HG03378 (cell line): ENCODE results near the gene IQGAP1.
"Not testable (repeated sequence)": the region's sequence is repeated elsewhere in the genome, so short reads cannot be mapped to it uniquely, and the experiment has no call there.

ENCODE experiments used
- ATAC-seq: cut with Tn5 transposase; IDR thresholded peaks from one replicate; pipeline ENCODE4 v1.9.1; 2021; ENCODE audit warnings: mild to moderate bottlenecking, moderate library complexity; ENCODE audit not compliant: unreplicated experiment

Gene IQGAP1

GRCh38 chr15:90407336-90407735, 19.3 kb downstream of the IQGAP1 start:
- no peak for ATAC-seq

- no peak for ATAC-seq
These were observed 19.9 kb downstream of the IQGAP1 start for GRCh38 chr15:90407871-90408317.

- ATAC-seq, result no peak
These were observed 20.6 kb downstream of the IQGAP1 start for GRCh38 chr15:90408657-90409056.

GRCh38 chr15:90409587-90409986, 21.5 kb downstream of the IQGAP1 start:
- not testable (repeated sequence) for ATAC-seq

- not testable (repeated sequence) for ATAC-seq
These were observed 22.3 kb downstream of the IQGAP1 start for GRCh38 chr15:90410316-90410715.

GRCh38 chr15:90411176-90411575, 23.1 kb downstream of the IQGAP1 start:
- no peak for ATAC-seq

- ATAC-seq, result peak; percentile 91
These were observed 24.5 kb downstream of the IQGAP1 start for GRCh38 chr15:90412356-90413194.

DNA sequence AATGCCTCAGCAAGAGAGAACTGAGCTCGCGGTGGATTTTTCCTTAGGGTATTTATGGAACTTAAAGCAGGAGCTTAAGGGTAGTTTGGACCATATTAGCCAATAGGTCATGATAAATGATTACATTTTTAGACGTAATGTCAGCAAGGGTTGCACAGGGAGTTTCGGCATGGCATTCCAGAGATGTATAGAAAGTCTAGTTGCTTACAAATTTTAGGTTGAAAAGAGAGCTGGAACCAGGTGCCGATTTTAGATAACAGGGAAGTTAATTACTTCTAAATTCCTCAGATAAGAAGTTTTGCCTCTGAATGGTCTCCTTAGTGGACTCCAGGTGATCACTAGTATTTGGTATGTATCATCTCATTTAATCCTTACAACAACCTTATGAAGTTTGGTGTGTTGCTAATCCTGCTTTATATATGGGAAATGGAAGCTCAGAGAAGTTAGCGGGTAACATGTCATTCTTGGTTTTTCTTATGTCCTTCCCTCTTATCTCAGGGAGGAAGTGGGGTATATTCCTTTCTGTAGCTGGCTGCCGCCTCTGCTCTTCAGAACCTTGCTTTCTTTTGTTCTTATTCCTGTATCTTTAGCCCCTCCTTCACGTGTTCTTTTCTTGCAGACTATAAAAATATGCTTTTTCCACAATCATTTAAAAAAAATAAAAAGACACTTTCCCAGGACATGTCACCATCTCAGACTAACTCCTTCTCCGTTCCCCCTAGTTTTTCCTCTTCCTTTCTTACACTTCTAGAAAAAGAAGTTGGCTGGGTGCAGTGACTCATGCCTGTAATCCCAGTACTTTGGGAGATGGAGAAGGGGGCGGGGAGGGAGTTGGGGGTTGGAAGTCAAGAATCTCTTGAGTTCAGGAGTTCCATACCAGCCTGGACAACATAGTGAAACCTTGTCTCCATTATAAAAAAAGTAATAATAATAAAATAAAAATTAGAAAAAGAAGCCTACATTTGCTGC, 25.7 kb downstream of the IQGAP1 start:
- ATAC-seq, result no peak

DNA sequence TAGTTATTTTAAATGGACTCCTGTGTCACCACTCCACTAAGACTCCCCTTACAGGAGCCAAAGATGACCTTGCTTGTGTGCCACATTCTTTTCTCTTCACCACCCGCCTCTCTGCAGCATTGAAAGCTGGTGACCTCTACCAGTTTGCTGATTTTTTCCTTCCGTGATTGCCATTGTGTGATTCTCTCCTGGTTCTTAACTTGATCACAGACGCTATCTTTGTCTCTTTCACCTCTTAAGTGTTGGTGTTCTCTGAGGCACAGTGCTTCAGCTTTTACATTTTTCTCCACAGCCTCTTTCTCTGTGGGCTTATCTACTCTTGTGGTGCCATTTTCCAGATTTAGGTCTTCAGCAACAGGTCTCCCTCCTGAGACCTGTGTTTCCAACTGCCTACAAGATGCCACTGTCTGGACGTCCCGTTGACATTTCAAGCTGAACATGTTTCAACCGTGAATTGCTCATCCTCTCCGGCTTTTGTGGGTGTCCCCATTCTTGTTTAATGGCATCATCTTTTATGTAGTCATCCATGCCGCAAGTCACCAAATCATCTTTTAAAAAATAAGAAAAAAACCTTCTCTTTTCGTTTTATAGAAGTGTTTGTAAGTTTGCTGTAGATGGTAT, 26.5 kb downstream of the IQGAP1 start:
- ATAC-seq, result no peak

- not testable (repeated sequence) for ATAC-seq
These were observed 28.0 kb downstream of the IQGAP1 start for GRCh38 chr15:90416052-90416451.

DNA sequence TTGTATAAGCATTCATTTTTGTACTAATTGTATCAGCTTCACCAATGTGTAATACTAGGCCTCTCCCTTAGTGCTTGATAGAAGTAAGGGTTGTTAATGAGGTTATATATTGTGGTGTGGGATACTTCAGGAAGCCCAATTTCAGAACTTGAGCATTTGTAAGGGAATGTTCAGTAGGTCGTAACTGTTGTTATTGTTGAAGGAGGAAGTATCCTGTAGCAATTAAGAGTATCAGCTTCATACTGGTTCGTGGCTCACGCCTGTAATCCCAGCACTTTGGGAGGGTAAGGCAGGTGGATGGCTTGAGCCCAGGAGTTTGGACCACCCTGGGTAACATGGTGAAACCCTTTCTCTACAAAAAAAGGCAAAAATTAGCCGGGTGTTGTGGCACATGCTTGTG, 30.6 kb downstream of the IQGAP1 start:
- no peak for ATAC-seq

GRCh38 chr15:90419206-90419605, 31.2 kb downstream of the IQGAP1 start:
- ATAC-seq, result peak; percentile 48

GRCh38 chr15:90419738-90420406, 31.8 kb downstream of the IQGAP1 start:
- peak; percentile 74 for ATAC-seq

- no peak for ATAC-seq
These were observed 32.4 kb downstream of the IQGAP1 start for GRCh38 chr15:90420451-90420850.

DNA sequence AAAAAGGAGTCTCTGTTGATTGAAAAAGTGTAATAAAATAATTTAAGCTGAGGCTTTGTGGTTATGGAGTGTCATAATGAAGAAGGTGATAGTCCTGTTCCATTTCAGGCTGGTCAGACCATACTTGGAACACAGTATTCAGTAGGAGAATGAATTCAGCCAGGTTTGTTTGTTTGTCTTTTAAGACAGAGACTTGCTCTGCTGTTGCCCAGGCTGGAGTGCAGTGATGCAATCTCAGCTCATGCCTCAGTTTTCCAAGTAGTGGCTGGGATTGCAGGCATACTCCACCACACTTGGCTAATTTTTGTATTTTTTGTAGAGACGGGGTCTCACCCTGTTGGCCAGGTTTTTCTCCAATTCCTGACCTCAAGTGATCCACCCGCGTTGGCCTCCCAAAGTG, 33.5 kb downstream of the IQGAP1 start:
- ATAC-seq, result no peak

DNA sequence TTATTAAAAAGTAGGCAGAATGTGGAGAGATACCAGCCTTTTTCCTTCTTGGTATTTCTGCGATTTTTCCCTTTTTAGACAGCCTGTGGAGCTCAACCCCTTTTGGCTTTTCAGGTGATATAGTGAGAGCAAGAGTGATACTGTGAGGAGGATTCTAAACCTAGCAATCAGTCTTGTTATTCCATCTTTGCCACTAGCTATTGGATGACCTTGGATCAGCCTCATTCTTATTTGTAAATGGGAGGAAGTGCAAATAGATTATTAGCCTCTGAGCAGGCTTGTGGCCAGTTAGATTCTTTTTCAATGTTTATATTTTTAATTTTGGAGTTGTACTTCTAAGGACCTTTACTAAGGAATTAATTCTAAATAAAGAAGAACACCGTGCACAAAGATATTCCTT, 34.0 kb downstream of the IQGAP1 start:
- ATAC-seq, result no peak

- no peak for ATAC-seq
These were observed 34.9 kb downstream of the IQGAP1 start for GRCh38 chr15:90422936-90423335.

GRCh38 chr15:90423801-90424319, 35.8 kb downstream of the IQGAP1 start:
- no peak for ATAC-seq

GRCh38 chr15:90425726-90426346, 37.8 kb downstream of the IQGAP1 start:
- ATAC-seq, result no peak

DNA sequence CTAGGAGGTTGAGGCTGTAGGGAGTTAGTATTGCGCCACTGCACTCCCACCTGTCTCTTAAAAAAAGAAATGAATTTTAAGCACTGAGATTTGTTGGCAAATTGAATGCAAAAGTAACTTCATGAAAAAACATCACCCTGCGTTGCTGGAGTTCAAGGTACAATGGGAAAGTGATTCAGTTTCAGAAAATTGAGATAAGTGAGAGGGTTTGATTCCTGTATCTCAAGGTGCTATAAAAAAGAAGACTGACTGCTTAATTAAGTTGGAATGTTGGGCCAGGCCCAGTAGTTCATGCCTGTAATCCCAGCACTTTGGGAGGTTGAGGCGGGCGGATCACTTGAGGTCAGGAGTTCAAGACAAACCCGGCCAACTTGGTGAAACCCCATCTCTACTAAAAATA, 39.1 kb downstream of the IQGAP1 start:
- no peak for ATAC-seq
